ENCODE results near the gene CPVL. TPM values are rescaled to one million over a fixed set of nuclear protein-coding genes. Genes with fewer than 3 reads are reported as not detected.

CPVL gene
- total and polyA plus RNA-seq, 2 of the 8 experiments (the other 6 are each of a cell fraction or from before 2014, with no cell fraction given), result 40.0 to 55.0 TPM

DNA sequence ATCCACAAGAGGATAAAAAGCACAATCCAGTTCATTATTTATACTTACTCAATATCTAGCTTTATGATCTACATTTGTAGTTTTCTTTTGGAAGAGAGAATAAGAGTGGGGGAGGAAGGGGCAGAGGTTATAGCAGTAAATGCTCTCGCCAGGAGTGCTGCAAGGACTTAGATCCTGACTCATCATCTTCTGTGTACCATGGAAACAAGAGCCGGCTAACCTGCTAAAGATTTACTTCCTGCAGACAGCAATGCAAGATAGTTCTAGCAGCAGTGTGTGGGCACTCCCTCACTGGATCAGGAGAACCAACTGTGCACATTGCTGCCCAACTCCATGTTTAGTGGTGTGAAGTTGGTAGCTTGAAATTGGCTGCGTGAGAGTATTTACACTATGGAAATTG lies 140.5 kb downstream of the CPVL start:
- H3K9me3 ChIP-seq (ENCODE audit: insufficient read depth in 2 of 2, low read depth in 1 of 2, low read length in 1 of 2), result peaks cover 4 to 6% of the 10 kb centered on the region in 2 experiments; a peak in 2 of 4 replicates
- no peak overlapping the region for H2BK12ac ChIP-seq (ENCODE audit: low read depth, low read length)
- peaks cover 0 to 3% (median 1%) of the 10 kb centered on the region in 4 experiments; a peak in 2 of 7 replicates for H3K4me1 ChIP-seq (replicated peaks in 1 of 4; ENCODE audit: control insufficient read depth in 3 of 4, insufficient read depth in 4 of 4, low read length in 3 of 4)
- no peak overlapping the region; the same call in 1 of the 2 replicates for H2BK20ac ChIP-seq (ENCODE audit: low read length)
- CTCF ChIA-PET (ENCODE audit: partially characterized antibody), result no interaction called here
- no peak overlapping the region for H3K18ac ChIP-seq (ENCODE audit: extremely low read depth, low read length)
- H3K27me3 ChIP-seq (replicated peaks in 1 of 4; ENCODE audit: control insufficient read depth in 3 of 4, extremely low read depth in 1 of 4, insufficient read depth in 3 of 4, low read length in 3 of 4), result no peaks in the 10 kb centered on the region
- H2AFZ ChIP-seq (ENCODE audit: low read length), result no peak overlapping the region
- H4K91ac ChIP-seq (replicated peaks; ENCODE audit: insufficient read length, low read length), result no peak overlapping the region
- no peak overlapping the region for H4K8ac ChIP-seq (ENCODE audit: extremely low read depth, insufficient read depth, low read length)
- no peak for DNase-seq (ENCODE audit: low read depth in 1 of 2, low spot score in 2 of 2)
- no peak overlapping the region for H4K5ac ChIP-seq (ENCODE audit: insufficient read length, low read depth, low read length)
- no peak overlapping the region for H2BK15ac ChIP-seq (ENCODE audit: low read length)
- H3K79me1 ChIP-seq (ENCODE audit: low read depth, low read length), result no peaks in the 10 kb centered on the region
- H2AK5ac ChIP-seq (ENCODE audit: low read depth, low read length), result no peak overlapping the region
- no peak overlapping the region for H3K4me2 ChIP-seq (ENCODE audit: insufficient read depth in 1 of 2, low read depth in 2 of 2, low read length in 2 of 2)
- POLR2A ChIA-PET (ENCODE audit: partially characterized antibody), result interaction anchor here (1.8 kb wide), 1 partner anchor 50 kb away, joined by 4 read pairs; no protein-coding TSS in a partner anchor
- no peak overlapping the region for H2BK5ac ChIP-seq (ENCODE audit: low read depth, low read length)
- no peak overlapping the region for H3K4ac ChIP-seq (replicated peaks; ENCODE audit: insufficient read length, low read depth, low read length)
- no peak overlapping the region for H3K4me3 ChIP-seq (ENCODE audit: extremely low read depth in 1 of 4, insufficient read depth in 2 of 4, low read depth in 3 of 4, low read length in 4 of 4)
- H3K79me2 ChIP-seq (ENCODE audit: control insufficient read depth in 1 of 2, insufficient read depth in 2 of 2, low read length in 2 of 2), result no peaks in the 10 kb centered on the region
- H3K23ac ChIP-seq (ENCODE audit: insufficient read length), result no peak overlapping the region
- no peak overlapping the region for H3K14ac ChIP-seq (ENCODE audit: insufficient read length)
- H4K20me1 ChIP-seq (replicated peaks in 1 of 2; ENCODE audit: control insufficient read depth in 1 of 2, insufficient read depth in 2 of 2, low read length in 2 of 2), result no peaks in the 10 kb centered on the region
- WGBS, 2 experiments (ENCODE audit: extremely low coverage in 1 of 2, insufficient coverage in 1 of 2, insufficient read length in 1 of 2, insufficient replicate concordance in 2 of 2, low coverage in 1 of 2, low lambda C conversion rate in 2 of 2, missing lambda C conversion rate in 1 of 2), result 94% methylated on average over 3 of the region's 3 CpGs; no CpG with 5 or more reads in 1 of the 2 experiments
- H3K56ac ChIP-seq (replicated peaks; ENCODE audit: insufficient read length, low read depth, low read length), result no peak overlapping the region
- H3K27ac ChIP-seq (ENCODE audit: low read depth, low read length), result no peak overlapping the region
- H3K36me3 ChIP-seq (ENCODE audit: control insufficient read depth in 2 of 4, insufficient read depth in 4 of 4, low read length in 3 of 4), result 0 out of 8 replicates have a peak, but pooled peaks cover 0 to 3% (median 0%) of the 10 kb centered on the region in 4 experiments
- H3K9ac ChIP-seq (replicated peaks in 1 of 4; ENCODE audit: extremely low read depth in 1 of 4, low read depth in 3 of 4, low read length in 3 of 4), result no peak overlapping the region
- no peak for FAIRE-seq
- H3K23me2 ChIP-seq (ENCODE audit: low read depth, low read length), result no peaks in the 10 kb centered on the region
- no peak overlapping the region for H2BK120ac ChIP-seq (replicated peaks; ENCODE audit: low read depth, low read length)
- TF ChIP-seq, protein P1, sequence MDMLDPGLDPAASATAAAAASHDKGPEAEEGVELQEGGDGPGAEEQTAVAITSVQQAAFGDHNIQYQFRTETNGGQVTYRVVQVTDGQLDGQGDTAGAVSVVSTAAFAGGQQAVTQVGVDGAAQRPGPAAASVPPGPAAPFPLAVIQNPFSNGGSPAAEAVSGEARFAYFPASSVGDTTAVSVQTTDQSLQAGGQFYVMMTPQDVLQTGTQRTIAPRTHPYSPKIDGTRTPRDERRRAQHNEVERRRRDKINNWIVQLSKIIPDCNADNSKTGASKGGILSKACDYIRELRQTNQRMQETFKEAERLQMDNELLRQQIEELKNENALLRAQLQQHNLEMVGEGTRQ (IDR thresholded peaks at IDR 0.05; ENCODE audit: low read length), result no peak
- TF ChIP-seq TAF1 (IDR thresholded peaks at IDR 0.05; ENCODE audit: low read depth, low read length) (no peak), KDM1A (IDR thresholded peaks at IDR 0.05; ENCODE audit: borderline replicate concordance, low read length) (no peak), RNF2 (IDR thresholded peaks at IDR 0.05; ENCODE audit: borderline replicate concordance, low read depth, low read length, missing control alignments, poor library complexity, severe bottlenecking) (no peak), RAD21 (IDR thresholded peaks at IDR 0.05 in 1 of 2, conservative IDR thresholded peaks at IDR 0.05 in 1 of 2; ENCODE audit: low read depth in 2 of 2, low read length in 2 of 2) (no peak), TEAD4 (IDR thresholded peaks at IDR 0.05; ENCODE audit: low read depth, low read length) (no peak), CTBP2 (IDR thresholded peaks at IDR 0.05; ENCODE audit: borderline replicate concordance, insufficient read depth, insufficient read length, low read length) (no peak), SIN3A (conservative IDR thresholded peaks at IDR 0.05 in 1 of 2, IDR thresholded peaks at IDR 0.05 in 1 of 2; ENCODE audit: low read depth in 1 of 2, low read length in 2 of 2) (no peak), RBBP5 (IDR thresholded peaks at IDR 0.05; ENCODE audit: borderline replicate concordance, low read depth, low read length) (no peak), GABPA (IDR thresholded peaks at IDR 0.05; ENCODE audit: borderline replicate concordance, insufficient read depth, low read length) (no peak), EZH2 (IDR thresholded peaks at IDR 0.05; ENCODE audit: low read depth, low read length, severe bottlenecking) (no peak)

Data from H1 (cell line).